ENCODE results near the gene HAPLN3. TPM values are rescaled to one million over a fixed set of nuclear protein-coding genes. Genes with fewer than 3 reads are reported as not detected.

Gene HAPLN3
- total RNA-seq, 1 donor from 2014 or later = 16.8 TPM

DNA sequence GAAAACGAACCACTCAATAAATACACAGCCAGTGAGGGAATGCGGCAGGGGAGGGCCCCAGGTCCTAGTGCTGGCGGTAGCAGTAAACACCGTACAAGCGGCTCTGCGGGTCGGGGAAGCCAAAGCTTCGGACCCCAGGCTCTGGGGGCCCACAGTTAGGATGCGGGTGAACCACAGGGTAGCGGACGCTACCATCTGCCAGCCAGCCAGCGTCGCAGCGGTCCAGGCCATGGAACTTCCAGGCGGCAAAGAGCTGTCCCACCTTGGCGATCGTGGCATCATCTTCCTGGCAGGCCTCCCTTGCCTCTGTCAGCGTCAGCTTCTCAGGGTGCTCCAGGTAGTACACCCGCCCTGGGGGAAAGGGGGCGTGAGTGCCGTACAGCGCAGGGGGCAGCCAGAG, 17.4 kb downstream of the HAPLN3 start:
- TF ChIP-seq, protein P1, sequence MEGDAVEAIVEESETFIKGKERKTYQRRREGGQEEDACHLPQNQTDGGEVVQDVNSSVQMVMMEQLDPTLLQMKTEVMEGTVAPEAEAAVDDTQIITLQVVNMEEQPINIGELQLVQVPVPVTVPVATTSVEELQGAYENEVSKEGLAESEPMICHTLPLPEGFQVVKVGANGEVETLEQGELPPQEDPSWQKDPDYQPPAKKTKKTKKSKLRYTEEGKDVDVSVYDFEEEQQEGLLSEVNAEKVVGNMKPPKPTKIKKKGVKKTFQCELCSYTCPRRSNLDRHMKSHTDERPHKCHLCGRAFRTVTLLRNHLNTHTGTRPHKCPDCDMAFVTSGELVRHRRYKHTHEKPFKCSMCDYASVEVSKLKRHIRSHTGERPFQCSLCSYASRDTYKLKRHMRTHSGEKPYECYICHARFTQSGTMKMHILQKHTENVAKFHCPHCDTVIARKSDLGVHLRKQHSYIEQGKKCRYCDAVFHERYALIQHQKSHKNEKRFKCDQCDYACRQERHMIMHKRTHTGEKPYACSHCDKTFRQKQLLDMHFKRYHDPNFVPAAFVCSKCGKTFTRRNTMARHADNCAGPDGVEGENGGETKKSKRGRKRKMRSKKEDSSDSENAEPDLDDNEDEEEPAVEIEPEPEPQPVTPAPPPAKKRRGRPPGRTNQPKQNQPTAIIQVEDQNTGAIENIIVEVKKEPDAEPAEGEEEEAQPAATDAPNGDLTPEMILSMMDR (IDR thresholded peaks at IDR 0.05; ENCODE audit: insufficient read depth, low read length, poor library complexity, severe bottlenecking) = no peak
- no peaks in the 10 kb centered on the region for H3K36me3 ChIP-seq (ENCODE audit: control insufficient read depth, insufficient read depth, low read length)
- H3K4me3 ChIP-seq (ENCODE audit: low read depth, low read length) = no peak overlapping the region
- DNase-seq (ENCODE audit: low read depth) = no peak
- peaks cover 2% of the 10 kb centered on the region for H3K27me3 ChIP-seq (ENCODE audit: control insufficient read depth, insufficient read depth, low read length)

DNA sequence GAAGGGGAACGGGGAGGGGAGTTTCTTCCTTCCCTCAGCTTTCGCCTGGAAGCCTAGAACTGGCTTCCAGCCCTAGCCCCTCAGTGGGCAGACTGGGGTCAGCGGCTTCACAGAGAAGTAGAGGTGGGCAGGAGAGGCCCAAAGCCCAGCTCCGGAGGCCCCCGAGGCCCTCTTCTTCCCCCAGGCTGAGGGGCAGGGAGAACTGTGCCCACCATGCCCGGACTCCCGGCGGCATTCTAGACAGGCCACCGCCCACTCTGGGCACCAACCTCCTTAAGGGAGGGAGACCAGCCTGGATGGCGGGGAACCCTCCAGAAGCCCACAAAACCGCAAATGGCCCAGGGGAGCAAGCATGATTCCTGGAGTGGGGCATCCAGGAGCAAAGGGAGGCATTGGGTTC, 17.9 kb downstream of the HAPLN3 start:
- TF ChIP-seq, protein P1 (IDR thresholded peaks at IDR 0.05; ENCODE audit: insufficient read depth, low read length, poor library complexity, severe bottlenecking) = no peak
- Histone ChIP-seq H3K36me3 (ENCODE audit: control insufficient read depth, insufficient read depth, low read length) (no peaks in the 10 kb centered on the region), H3K4me3 (ENCODE audit: low read depth, low read length) (no peak overlapping the region), H3K27me3 (ENCODE audit: control insufficient read depth, insufficient read depth, low read length) (peaks cover 5% of the 10 kb centered on the region)
- no peak for DNase-seq (ENCODE audit: low read depth)

DNA sequence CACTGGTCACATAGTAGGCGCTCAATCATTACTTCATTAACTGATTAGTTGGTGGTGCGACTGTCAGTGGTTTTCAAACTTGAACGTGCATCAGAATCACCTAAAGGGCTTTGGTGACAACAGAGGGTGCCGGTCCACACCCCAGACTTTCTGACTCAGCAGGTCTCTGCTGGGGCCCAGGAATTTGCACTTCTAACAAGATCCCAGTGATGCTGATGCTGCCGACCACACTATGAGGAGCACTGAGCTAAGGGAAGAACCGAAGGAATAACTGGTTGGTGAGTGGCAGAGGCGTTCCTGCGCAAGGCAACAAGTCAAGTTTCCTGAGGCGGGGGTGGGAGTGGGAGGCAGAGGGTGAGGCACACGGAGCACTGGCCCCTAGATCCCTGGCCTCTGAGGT, 18.8 kb downstream of the HAPLN3 start:
- no peaks in the 10 kb centered on the region for H3K36me3 ChIP-seq (ENCODE audit: control insufficient read depth, insufficient read depth, low read length)
- no peak for DNase-seq (ENCODE audit: low read depth)
- H3K4me3 ChIP-seq (ENCODE audit: low read depth, low read length) = no peak overlapping the region
- TF ChIP-seq, protein P1 (IDR thresholded peaks at IDR 0.05; ENCODE audit: insufficient read depth, low read length, poor library complexity, severe bottlenecking) = no peak
- H3K27me3 ChIP-seq (ENCODE audit: control insufficient read depth, insufficient read depth, low read length) = peaks cover 11% of the 10 kb centered on the region

DNA sequence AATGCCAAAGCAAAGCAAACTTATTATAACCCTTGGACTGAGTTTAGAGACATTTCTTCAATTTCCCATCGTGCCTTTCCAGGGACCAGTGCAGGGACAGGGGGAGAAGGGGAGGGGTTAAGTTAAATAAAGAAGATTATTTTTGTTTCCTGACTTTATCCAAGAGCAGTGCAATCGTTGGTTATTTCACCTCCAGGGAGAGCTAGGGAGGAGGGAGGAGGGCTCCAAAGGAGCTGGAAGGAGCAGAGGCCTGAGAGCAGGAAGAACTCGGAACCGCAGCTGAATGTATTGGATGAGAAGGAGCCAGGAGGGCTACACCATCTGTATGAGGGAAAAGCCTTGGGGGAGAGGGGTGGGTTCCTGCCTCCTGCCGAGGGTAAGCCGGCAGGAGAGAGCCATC, 20.7 kb downstream of the HAPLN3 start:
- DNase-seq (ENCODE audit: low read depth) = no peak
- H3K36me3 ChIP-seq (ENCODE audit: control insufficient read depth, insufficient read depth, low read length) = no peaks in the 10 kb centered on the region
- TF ChIP-seq, protein P1 (IDR thresholded peaks at IDR 0.05; ENCODE audit: insufficient read depth, low read length, poor library complexity, severe bottlenecking) = no peak
- no peak overlapping the region for H3K4me3 ChIP-seq (ENCODE audit: low read depth, low read length)
- peaks cover 26% of the 10 kb centered on the region for H3K27me3 ChIP-seq (ENCODE audit: control insufficient read depth, insufficient read depth, low read length)

DNA sequence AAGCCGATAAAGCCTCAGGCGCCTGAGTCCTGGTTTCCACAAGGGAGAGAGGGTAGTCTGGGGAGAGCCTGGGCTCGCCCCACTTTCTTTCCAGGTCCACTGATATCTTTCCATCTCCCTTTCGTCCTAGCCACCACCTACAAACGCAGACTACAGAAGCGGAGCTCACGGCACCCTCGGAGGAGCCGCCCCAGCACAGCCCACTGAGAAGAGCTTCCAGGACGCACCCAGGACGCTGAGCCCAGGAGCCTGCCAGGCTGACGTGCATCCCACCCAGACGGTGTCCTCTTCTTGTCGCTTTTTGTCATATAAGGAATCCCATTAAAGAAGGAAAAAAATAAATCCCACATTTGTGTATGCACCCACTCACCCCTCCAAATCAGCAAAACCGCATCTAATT, 21.1 kb downstream of the HAPLN3 start:
- Histone ChIP-seq H3K36me3 (ENCODE audit: control insufficient read depth, insufficient read depth, low read length) (no peaks in the 10 kb centered on the region), H3K4me3 (ENCODE audit: low read depth, low read length) (no peak overlapping the region), H3K27me3 (ENCODE audit: control insufficient read depth, insufficient read depth, low read length) (peaks cover 28% of the 10 kb centered on the region)
- no peak for DNase-seq (ENCODE audit: low read depth)
- TF ChIP-seq, protein P1 (IDR thresholded peaks at IDR 0.05; ENCODE audit: insufficient read depth, low read length, poor library complexity, severe bottlenecking) = no peak

DNA sequence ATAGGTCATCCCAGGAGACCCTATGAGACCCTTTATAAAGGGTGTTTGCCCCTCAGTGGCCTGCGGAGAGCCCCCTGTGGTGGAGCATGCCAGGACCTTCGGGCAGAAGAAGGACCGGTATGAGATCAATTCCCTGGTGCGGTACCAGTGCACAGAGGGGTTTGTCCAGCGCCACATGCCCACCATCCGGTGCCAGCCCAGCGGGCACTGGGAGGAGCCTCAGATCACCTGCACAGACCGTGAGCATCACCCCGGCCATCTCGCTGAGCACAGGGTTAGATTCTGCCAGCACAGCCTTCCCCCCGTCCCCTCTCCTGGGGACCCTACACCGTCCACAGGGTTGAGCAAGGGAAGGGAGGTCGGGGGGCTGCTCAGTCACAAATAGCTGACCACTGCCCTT, 21.6 kb downstream of the HAPLN3 start:
- DNase-seq (ENCODE audit: low read depth) = no peak
- TF ChIP-seq, protein P1 (IDR thresholded peaks at IDR 0.05; ENCODE audit: insufficient read depth, low read length, poor library complexity, severe bottlenecking) = no peak
- H3K36me3 ChIP-seq (ENCODE audit: control insufficient read depth, insufficient read depth, low read length) = no peaks in the 10 kb centered on the region
- H3K4me3 ChIP-seq (ENCODE audit: low read depth, low read length) = no peak overlapping the region
- peaks cover 28% of the 10 kb centered on the region for H3K27me3 ChIP-seq (ENCODE audit: control insufficient read depth, insufficient read depth, low read length)

All from kidney epithelial cell (primary cell).